ENCODE data around the gene FLT1. TPM values are rescaled to one million over a fixed set of nuclear protein-coding genes. Genes with fewer than 3 reads are reported as not detected.

The FLT1 gene
- total RNA-seq, 1 experiment from 2014 or later = 0.25 TPM

GRCh38 chr13:28282451-28282850 lies 212.5 kb downstream of the FLT1 start:
- intact Hi-C loops (cut with micrococcal nuclease) = no loop called here
- no peak for TF ChIP-seq SP1 (IDR thresholded peaks at IDR 0.05; ENCODE audit: low read depth)
- TF ChIP-seq MAX (IDR thresholded peaks at IDR 0.05) = no peak
- TF ChIP-seq EZH2 (IDR thresholded peaks at IDR 0.05) = no peak
- no peak for TF ChIP-seq ZFX (IDR thresholded peaks at IDR 0.05)
- no peak for TF ChIP-seq TCF7L2 (IDR thresholded peaks at IDR 0.05; ENCODE audit: borderline replicate concordance, extremely low read depth, insufficient read depth, insufficient read length)
- TF ChIP-seq REST (IDR thresholded peaks at IDR 0.05; ENCODE audit: low read depth) = no peak
- TF ChIP-seq JUND (IDR thresholded peaks at IDR 0.05) = no peak
- TF ChIP-seq EZH2phosphoT487 (IDR thresholded peaks at IDR 0.05; ENCODE audit: borderline replicate concordance) = no peak
- TF ChIP-seq ZNF274 (IDR thresholded peaks at IDR 0.05; ENCODE audit: low read depth, low read length) = no peak
- TF ChIP-seq POLR2A (IDR thresholded peaks at IDR 0.05; ENCODE audit: borderline replicate concordance, extremely low read depth, insufficient read depth, insufficient read length) = no peak
- TF ChIP-seq SIN3A (IDR thresholded peaks at IDR 0.05; ENCODE audit: low read depth) = no peak
- TF ChIP-seq CTCF (IDR thresholded peaks at IDR 0.05 in 2 of 3, conservative IDR thresholded peaks at IDR 0.05 in 1 of 3; ENCODE audit: borderline replicate concordance in 1 of 3, insufficient read depth in 1 of 3, low read depth in 2 of 3, low read length in 2 of 3) = no peak
- ChIA-PET POLR2A (no interaction called here), RAD21 (ENCODE audit: low non-redundant PET in 1 of 2, low total read pairs in 2 of 2, uncharacterized antibody in 2 of 2, unreplicated experiment in 2 of 2) (no interaction called here), CTCF (no interaction called here)
- BruUV-seq (replicated peaks) = no TSS peak
- Histone ChIP-seq H3K27me3 (ENCODE audit: insufficient read depth, low read length) (no peaks in the 10 kb centered on the region), H3K79me2 (ENCODE audit: insufficient read depth, low read length) (no peaks in the 10 kb centered on the region), H2AFZ (ENCODE audit: low read depth, low read length, poor library complexity, severe bottlenecking) (no peak overlapping the region), H3K9ac (ENCODE audit: low read length) (no peak overlapping the region), H3K4me1 (ENCODE audit: control insufficient read depth in 1 of 2, insufficient read depth in 2 of 2, low read length in 2 of 2) (no peaks in the 10 kb centered on the region), H3K9me3 (ENCODE audit: control insufficient read depth in 1 of 2, insufficient read depth in 1 of 2, low read depth in 1 of 2, low read length in 2 of 2) (no peaks in the 10 kb centered on the region), H3K4me3 (replicated peaks in 1 of 2; ENCODE audit: low read depth in 1 of 2, low read length in 2 of 2) (no peak overlapping the region), H3K36me3 (ENCODE audit: control insufficient read depth in 1 of 2, insufficient read depth in 2 of 2, low read length in 2 of 2) (peaks cover 5 to 9% of the 10 kb centered on the region in 2 experiments; a peak in 3 of 4 replicates), H4K20me1 (ENCODE audit: insufficient read depth) (no peaks in the 10 kb centered on the region), H3K9me2 (ENCODE audit: insufficient read depth) (no peaks in the 10 kb centered on the region), H3K27ac (ENCODE audit: low read depth, low read length) (no peak overlapping the region), H3K4me2 (ENCODE audit: low read length) (no peak overlapping the region)
- ATAC-seq (no peak), DNase-seq (ENCODE audit: low read depth, low spot score) (no peak)
